GM12878 (cell line): ENCODE data around the gene PCYOX1L.
"Not testable (repeated sequence)": the region's sequence is repeated elsewhere in the genome, so short reads cannot be mapped to it uniquely, and the experiment has no call there.

ENCODE experiments used
- NFXL1 ChIP-seq: fragments of 450-650 bp; IDR thresholded peaks from 2 replicates; pipeline ENCODE4 v1.6.1; 2017; ENCODE audit warnings: antibody characterized with exemption, mild to moderate bottlenecking, borderline replicate concordance
- POLR2AphosphoS5 ChIP-seq: IDR thresholded peaks from 2 replicates; pipeline ENCODE4 v1.6.1; 2011; ENCODE audit warnings: mild to moderate bottlenecking, low read length, inconsistent platforms

GRCh38 chr5:149394996-149395395 lies 37.1 kb downstream of the PCYOX1L start:
- not testable (repeated sequence) for TF ChIP-seq POLR2AphosphoS5, NFXL1
